Breast epithelium (tissue), 3 donors: ENCODE data around the gene TOGARAM2.

Experiments
- POLR2AphosphoS5 ChIP-seq, 3 donors: sonication (generic); formaldehyde crosslinking; IDR thresholded peaks; one replicate each; pipeline ENCODE4 v1.6.1; 2017; ENCODE audit warnings: antibody characterized with exemption in 3 of 3
- TF ChIP-seq, protein P1 (sequence below), 3 donors: fragments of 450-650 bp; IDR thresholded peaks; one replicate each; pipeline ENCODE4 v1.5.1; 2016 to 2017; ENCODE audit warnings: antibody characterized with exemption in 3 of 3, mild to moderate bottlenecking in 3 of 3, moderate library complexity in 3 of 3

DNA sequence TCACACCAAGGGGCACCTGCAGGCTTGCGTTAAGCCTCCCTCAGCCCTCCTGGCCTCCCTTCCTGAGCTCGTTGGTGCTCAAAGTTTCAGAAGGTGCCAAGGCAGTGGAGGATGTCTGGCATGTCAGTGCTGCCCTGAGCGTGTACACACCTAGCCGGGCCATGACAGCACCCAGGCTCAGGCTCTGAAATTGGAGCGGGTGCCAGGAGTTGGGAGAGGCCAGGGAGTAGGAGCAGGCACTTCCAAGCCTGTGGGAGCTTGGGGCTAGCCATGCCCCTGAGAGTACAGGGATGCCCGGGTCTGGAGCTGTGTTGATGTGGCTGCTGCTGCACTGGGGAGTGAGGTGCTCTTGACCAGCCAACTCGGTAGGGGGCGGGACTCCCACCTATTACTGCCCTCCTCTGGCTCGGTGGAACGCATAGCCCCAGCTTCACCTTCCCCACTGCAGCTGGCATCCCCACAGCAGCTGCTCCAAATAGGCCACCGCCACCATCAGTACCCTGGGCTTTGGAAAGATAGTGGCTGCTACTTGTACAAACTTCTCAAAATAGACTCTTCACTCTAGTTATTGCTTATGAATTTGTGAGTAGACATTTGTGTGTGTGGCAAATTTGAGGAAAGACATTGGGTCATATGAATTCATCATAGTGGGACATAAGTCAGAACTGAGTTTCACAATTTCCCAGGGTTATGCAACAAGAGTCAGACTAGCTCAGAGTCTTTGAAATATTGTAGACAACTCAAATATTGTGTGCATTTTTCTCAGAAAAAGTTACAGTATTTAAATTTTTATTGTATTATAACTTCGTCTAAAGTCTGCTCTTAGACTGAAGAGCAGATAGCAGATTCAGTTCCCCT is 100.0 kb downstream of the TOGARAM2 start:
- TF ChIP-seq, protein P1, sequence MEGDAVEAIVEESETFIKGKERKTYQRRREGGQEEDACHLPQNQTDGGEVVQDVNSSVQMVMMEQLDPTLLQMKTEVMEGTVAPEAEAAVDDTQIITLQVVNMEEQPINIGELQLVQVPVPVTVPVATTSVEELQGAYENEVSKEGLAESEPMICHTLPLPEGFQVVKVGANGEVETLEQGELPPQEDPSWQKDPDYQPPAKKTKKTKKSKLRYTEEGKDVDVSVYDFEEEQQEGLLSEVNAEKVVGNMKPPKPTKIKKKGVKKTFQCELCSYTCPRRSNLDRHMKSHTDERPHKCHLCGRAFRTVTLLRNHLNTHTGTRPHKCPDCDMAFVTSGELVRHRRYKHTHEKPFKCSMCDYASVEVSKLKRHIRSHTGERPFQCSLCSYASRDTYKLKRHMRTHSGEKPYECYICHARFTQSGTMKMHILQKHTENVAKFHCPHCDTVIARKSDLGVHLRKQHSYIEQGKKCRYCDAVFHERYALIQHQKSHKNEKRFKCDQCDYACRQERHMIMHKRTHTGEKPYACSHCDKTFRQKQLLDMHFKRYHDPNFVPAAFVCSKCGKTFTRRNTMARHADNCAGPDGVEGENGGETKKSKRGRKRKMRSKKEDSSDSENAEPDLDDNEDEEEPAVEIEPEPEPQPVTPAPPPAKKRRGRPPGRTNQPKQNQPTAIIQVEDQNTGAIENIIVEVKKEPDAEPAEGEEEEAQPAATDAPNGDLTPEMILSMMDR (IDR thresholded peaks at IDR 0.05): no peak
- TF ChIP-seq POLR2AphosphoS5 (IDR thresholded peaks at IDR 0.05): no peak
